Measurements from ENCODE around the gene DCTPP1. TPM values are rescaled to one million over a fixed set of nuclear protein-coding genes. Genes with fewer than 3 reads are reported as not detected.

Gene DCTPP1
- total RNA-seq, 1 experiment from 2014 or later: 125 TPM

DNA sequence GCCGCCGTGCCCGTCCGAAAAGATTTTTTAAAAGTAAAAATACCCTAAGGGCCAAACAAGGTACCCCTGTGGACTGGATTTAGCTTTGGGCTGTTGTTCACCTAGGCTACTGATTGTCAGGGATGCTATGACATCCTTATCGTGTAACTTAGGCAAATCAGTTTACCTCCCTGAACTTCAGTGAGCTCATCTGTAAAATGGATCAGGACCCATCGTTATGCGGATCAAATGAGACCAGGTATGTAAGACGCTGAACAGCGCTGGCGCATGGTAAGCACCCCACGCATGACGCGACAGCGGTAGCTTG is 23.1 kb downstream of the DCTPP1 start:
- BruUV-seq (replicated peaks): no TSS peak
- TF ChIP-seq ZBTB33 (IDR thresholded peaks at IDR 0.05; ENCODE audit: extremely low read depth, insufficient replicate concordance, low read length) (no peak), RAD21 (IDR thresholded peaks at IDR 0.05; ENCODE audit: low read depth) (no peak), ZFX (IDR thresholded peaks at IDR 0.05) (no peak)
- Histone ChIP-seq H3K9me3 (ENCODE audit: control insufficient read depth in 1 of 2, insufficient read depth in 1 of 2, low read depth in 1 of 2, low read length in 2 of 2) (no peaks in the 10 kb centered on the region), H3K9ac (ENCODE audit: low read length) (peak overlapping the region; percentile 88), H4K20me1 (ENCODE audit: insufficient read depth) (no peaks in the 10 kb centered on the region), H3K9me2 (ENCODE audit: insufficient read depth) (no peaks in the 10 kb centered on the region), H3K27ac (ENCODE audit: low read depth, low read length) (peak overlapping the region; percentile 87), H3K79me2 (ENCODE audit: insufficient read depth, low read length) (peaks cover 24% of the 10 kb centered on the region), H3K4me3 (replicated peaks in 1 of 2; ENCODE audit: low read depth in 1 of 2, low read length in 2 of 2) (peak overlapping the region; percentile 80 to 93), H3K36me3 (ENCODE audit: control insufficient read depth in 1 of 2, insufficient read depth in 2 of 2, low read length in 2 of 2) (peaks cover 2 to 4% of the 10 kb centered on the region in 2 experiments; a peak in 1 of 4 replicates), H3K4me2 (ENCODE audit: low read length) (peak overlapping the region; percentile 88), H3K4me1 (ENCODE audit: control insufficient read depth in 1 of 2, insufficient read depth in 2 of 2, low read length in 2 of 2) (peaks cover 18 to 26% of the 10 kb centered on the region in 2 experiments), H2AFZ (ENCODE audit: low read depth, low read length, poor library complexity, severe bottlenecking) (no peak overlapping the region), H3K27me3 (ENCODE audit: insufficient read depth, low read length) (no peaks in the 10 kb centered on the region)
- ChIA-PET RAD21 (ENCODE audit: low non-redundant PET in 1 of 2, low total read pairs in 2 of 2, uncharacterized antibody in 2 of 2, unreplicated experiment in 2 of 2) (interaction anchor here in 1 of 2 experiments (1.0 kb wide), 1 partner anchor 11 kb away, joined by 3 read pairs; no protein-coding TSS in a partner anchor), POLR2A (interaction anchor here (1.3 to 2.7 kb wide), 4 partner anchors 9 to 36 kb away, joined by 3 to 10 read pairs (median 10); partner anchors contain the start of genes TBC1D10B and ZNF48), CTCF (interaction anchor here (1.1 to 1.7 kb wide), 5 partner anchors 11 to 315 kb away, joined by 3 to 5 read pairs (median 4); partner anchors contain the start of genes DCTPP1, TBX6 and ZNF48)
- ATAC-seq (no peak), DNase-seq (ENCODE audit: low read depth, low spot score) (no peak)
- intact Hi-C loops (cut with micrococcal nuclease): loop anchor here (5.0 kb wide), 1 partner anchor 314 kb away; the partner anchor contains the start of gene TBX6

- Histone ChIP-seq H3K4me1 (ENCODE audit: control insufficient read depth in 1 of 2, insufficient read depth in 2 of 2, low read length in 2 of 2) (peaks cover 26 to 43% of the 10 kb centered on the region in 2 experiments), H3K4me3 (replicated peaks in 1 of 2; ENCODE audit: low read depth in 1 of 2, low read length in 2 of 2) (no peak overlapping the region), H4K20me1 (ENCODE audit: insufficient read depth) (no peaks in the 10 kb centered on the region), H3K79me2 (ENCODE audit: insufficient read depth, low read length) (peaks cover 11% of the 10 kb centered on the region), H2AFZ (ENCODE audit: low read depth, low read length, poor library complexity, severe bottlenecking) (no peak overlapping the region), H3K9ac (ENCODE audit: low read length) (no peak overlapping the region), H3K36me3 (ENCODE audit: control insufficient read depth in 1 of 2, insufficient read depth in 2 of 2, low read length in 2 of 2) (peaks cover 2 to 18% of the 10 kb centered on the region in 2 experiments; a peak in 3 of 4 replicates), H3K9me2 (ENCODE audit: insufficient read depth) (no peaks in the 10 kb centered on the region), H3K9me3 (ENCODE audit: control insufficient read depth in 1 of 2, insufficient read depth in 1 of 2, low read depth in 1 of 2, low read length in 2 of 2) (no peaks in the 10 kb centered on the region), H3K4me2 (ENCODE audit: low read length) (no peak overlapping the region), H3K27me3 (ENCODE audit: insufficient read depth, low read length) (no peaks in the 10 kb centered on the region), H3K27ac (ENCODE audit: low read depth, low read length) (no peak overlapping the region)
- ATAC-seq (no peak), DNase-seq (ENCODE audit: low read depth, low spot score) (no peak)
- CTCF ChIA-PET: no interaction called here
- intact Hi-C loops (cut with micrococcal nuclease): no loop called here
- RAD21 ChIA-PET (ENCODE audit: low non-redundant PET in 1 of 2, low total read pairs in 2 of 2, uncharacterized antibody in 2 of 2, unreplicated experiment in 2 of 2): no interaction called here
- no TSS peak for BruUV-seq (replicated peaks)
- POLR2A ChIA-PET: no interaction called here
- TF ChIP-seq CEBPB (IDR thresholded peaks at IDR 0.05; ENCODE audit: low read depth): no peak
These were observed 27.9 kb downstream of the DCTPP1 start for GRCh38 chr16:30401768-30402425.
